GM12801 (cell line): ENCODE data around the gene PRKAA1.

Source experiments
- TF ChIP-seq, protein P1 (sequence below): IDR thresholded peaks from one replicate; pipeline ENCODE4 v1.5.1; 2011; ENCODE audit warnings: control low read depth; ENCODE audit not compliant: insufficient read length; ENCODE audit errors: extremely low read depth

PRKAA1 gene

DNA sequence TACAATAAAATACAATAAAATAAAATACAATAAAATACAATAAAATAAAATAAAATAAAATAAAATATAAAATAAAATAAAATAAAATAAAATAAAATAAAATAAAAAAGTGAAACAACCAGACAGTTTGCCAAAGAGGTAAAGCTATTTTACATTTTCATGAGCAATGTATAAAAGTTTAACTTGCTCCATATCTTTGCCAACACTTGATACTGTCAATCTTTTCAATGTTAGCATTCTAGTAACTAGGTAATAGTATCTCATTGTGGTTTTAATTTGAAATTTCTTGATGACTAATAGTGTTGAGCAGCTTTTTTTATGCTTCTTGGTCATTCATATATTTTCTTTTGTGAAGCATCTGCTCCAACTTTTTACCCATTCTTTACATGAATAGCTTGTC lies 59.7 kb downstream of the PRKAA1 start:
- TF ChIP-seq, protein P1, sequence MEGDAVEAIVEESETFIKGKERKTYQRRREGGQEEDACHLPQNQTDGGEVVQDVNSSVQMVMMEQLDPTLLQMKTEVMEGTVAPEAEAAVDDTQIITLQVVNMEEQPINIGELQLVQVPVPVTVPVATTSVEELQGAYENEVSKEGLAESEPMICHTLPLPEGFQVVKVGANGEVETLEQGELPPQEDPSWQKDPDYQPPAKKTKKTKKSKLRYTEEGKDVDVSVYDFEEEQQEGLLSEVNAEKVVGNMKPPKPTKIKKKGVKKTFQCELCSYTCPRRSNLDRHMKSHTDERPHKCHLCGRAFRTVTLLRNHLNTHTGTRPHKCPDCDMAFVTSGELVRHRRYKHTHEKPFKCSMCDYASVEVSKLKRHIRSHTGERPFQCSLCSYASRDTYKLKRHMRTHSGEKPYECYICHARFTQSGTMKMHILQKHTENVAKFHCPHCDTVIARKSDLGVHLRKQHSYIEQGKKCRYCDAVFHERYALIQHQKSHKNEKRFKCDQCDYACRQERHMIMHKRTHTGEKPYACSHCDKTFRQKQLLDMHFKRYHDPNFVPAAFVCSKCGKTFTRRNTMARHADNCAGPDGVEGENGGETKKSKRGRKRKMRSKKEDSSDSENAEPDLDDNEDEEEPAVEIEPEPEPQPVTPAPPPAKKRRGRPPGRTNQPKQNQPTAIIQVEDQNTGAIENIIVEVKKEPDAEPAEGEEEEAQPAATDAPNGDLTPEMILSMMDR = no peak

DNA sequence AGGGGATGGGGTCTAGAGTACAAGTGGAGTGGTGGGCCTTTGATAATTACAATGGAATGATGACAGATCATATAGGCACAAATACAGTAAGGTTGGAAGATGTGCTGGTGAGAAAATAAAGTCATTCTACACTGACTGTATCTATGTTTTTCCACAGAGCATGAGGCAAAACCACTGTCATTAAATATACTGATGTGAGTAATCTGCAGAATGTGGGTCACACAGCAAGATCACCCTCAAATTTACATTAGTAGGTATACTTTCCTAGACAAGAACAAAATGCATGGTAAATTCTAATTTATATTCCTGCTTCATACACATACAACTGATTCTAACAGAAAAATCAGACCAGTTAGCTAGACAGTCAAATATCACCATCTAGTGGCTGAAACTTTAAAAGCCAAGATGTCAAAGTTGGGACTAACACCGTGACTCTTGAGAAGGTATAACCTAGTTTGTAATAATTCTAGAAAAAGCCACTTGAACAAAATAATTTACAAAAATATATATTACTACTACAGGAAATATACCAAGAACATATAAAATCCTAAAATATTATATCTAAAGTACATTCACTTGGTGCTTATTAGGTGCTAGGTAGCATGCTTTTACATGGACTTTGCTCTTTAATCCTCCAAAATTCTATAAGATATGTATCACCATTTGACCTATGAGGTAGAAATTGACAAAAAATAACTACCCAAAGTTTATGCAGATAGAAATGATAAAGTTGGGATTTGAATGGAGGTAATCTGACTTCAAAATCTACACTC lies 61.9 kb downstream of the PRKAA1 start:
- TF ChIP-seq, protein P1 = no peak

DNA sequence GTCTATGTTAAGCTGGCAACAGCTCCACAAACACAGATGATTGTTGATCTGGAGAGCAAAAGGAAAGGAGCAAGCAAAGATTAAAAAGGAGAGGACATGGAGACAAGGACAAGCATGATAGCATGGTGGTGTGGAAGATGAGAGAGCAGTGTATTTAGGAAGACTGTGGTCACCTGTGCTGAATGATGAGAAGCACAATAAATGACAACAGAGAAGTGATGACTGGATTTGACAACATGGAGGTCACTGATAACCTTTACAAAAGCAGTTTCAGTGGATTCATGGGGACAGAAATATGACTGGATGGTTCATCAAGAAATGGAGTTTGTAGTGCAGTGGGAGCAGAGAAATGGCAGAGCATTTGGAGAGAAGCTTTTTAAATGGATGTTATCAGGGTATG lies 62.6 kb downstream of the PRKAA1 start:
- TF ChIP-seq, protein P1 = no peak

DNA sequence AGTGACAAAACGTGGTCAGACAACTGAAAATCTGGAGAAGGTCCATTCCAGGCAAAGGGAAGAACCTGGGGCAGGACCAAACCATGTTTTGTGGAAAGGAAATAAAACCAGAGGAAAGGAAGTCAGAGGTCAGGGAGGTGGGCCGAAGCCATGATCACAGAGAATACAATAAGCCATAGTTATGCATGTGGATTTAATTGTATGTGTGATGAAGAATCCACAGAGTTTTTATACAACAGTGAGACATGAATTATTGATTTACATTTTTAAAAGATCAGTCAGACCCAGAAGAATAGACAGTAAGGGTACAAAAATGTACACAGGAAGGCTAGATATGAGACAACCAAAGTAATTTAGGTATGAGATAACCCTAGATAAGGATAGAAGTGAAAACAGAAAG lies 63.2 kb downstream of the PRKAA1 start:
- TF ChIP-seq, protein P1 = no peak

DNA sequence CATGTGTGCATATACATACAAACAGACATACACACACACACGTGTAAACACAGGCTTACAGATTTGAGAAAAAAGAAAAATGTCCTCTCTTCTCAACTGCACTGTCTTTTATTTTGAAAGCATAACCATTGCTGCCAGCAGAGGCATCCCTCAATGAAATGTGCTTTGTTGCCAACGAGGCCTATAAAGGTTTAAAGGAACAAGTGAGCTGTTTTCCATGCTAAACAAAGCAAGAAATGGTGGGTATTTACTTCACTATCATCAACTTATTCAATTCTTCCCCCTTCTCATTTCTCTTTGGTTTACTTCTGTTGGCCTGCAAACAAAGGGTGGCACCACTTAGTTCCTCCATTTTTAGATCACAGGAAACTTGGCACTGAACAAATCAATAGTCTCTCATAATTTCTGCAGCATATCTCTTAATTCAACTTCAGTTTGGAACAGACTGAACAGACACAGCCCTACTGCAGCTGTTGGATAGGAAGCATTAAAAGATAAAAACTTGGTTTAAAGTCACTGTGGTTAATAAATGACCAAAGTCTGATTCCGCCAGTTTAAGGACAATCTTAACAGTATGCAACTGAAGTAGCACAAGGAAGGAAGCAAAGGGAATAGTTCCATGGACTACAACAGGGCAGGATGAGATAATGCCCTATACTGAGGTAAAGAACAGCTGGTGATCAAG lies 64.2 kb downstream of the PRKAA1 start:
- TF ChIP-seq, protein P1 = no peak

DNA sequence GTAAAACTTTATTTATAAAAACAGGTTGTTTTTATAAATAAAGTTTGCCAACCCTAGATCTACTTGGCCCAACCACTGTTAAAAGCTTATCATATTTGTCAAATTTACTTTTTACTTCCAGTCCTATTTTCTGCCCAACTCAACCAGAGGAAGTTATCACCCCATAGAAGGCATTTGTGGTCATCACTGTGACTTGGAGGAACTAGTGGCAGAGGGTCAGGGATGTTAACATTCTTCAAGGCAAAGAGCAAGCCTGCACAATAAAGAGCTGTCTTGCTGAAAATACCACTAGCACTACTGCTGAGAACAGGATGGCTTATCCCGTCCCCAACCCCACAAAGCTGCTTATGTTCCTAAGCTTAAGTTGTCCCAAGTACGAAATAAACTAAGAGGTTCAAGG lies 64.7 kb downstream of the PRKAA1 start:
- TF ChIP-seq, protein P1 = no peak

DNA sequence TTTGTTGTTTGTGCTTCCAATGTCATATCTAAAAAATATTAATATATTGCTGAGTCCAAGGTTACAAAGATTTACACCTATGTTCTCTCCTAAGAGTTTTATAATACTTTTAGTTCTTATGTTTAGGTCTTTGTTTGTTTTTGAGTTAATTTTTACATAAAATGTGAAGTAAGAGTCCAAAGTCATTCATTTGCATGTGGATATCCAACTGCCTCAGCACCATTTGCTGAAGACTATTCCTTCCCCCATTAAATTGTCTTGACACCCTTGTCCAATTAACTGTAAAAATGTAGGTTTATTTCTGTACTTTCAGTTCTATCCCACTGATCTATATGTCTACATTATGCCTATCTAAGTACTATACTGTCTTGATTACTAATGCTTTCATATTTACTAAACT lies 78.1 kb downstream of the PRKAA1 start:
- TF ChIP-seq, protein P1 = no peak
